Thoracic aorta (tissue), 2 donors: Measurements from ENCODE around the gene TP63. TPM values are rescaled to one million over a fixed set of nuclear protein-coding genes. Genes with fewer than 3 reads are reported as not detected.

Experiments
- ATAC-seq: fragments of 150-250 bp; one replicate; pipeline ENCODE4 v1.8.0; 2017; ENCODE audit warnings: low read depth; ENCODE audit not compliant: insufficient number of reproducible peaks, low FRiP score
- DNase-seq: peaks from one replicate; pipeline ENCODE4 v3.0.0-alpha.2; 2020; ENCODE audit warnings: low spot score
- H3K27ac ChIP-seq, 2 donors: fragments of 200-600 bp; sonication (generic); 1 replicate in 1 of 2; 2 replicates in 1 of 2; pipeline ENCODE4 v1.5.1; 2016; ENCODE audit warnings: mild to moderate bottlenecking in 2 of 2, moderate library complexity in 2 of 2
- H3K27me3 ChIP-seq: fragments of 200-600 bp; sonication (generic); replicated peaks from 2 replicates; pipeline ENCODE4 v1.6.0; 2016; ENCODE audit warnings: mild to moderate bottlenecking; ENCODE audit not compliant: insufficient read depth
- H3K36me3 ChIP-seq: fragments of 200-600 bp; sonication (generic); one replicate; pipeline ENCODE4 v1.5.1; 2016
- H3K4me1 ChIP-seq, 2 donors: fragments of 200-600 bp; sonication (generic); 1 replicate in 1 of 2; 2 replicates in 1 of 2; pipeline versions ENCODE4 v1.5.1 to v1.6.0; 2016; ENCODE audit warnings: low read depth in 2 of 2, mild to moderate bottlenecking in 1 of 2; ENCODE audit not compliant: control insufficient read depth in 1 of 2
- H3K4me3 ChIP-seq: fragments of 200-600 bp; sonication (generic); 2 replicates; pipeline ENCODE4 v1.5.1; 2016; ENCODE audit warnings: mild to moderate bottlenecking
- H3K9me3 ChIP-seq: fragments of 200-600 bp; sonication (generic); 2 replicates; pipeline ENCODE4 v1.5.1; 2016
- total RNA-seq, 2 donors: library from RNA; depleted of rRNA; stranded (reverse); fragments of >200 nt; gene quantifications; one replicate each; pipeline versions ENCODE4 v1.1.0 to v1.2.3, GENCODE V29; 2016
- TF ChIP-seq, protein P1 (sequence below): fragments of 200-600 bp; sonication (generic); IDR thresholded peaks from one replicate; pipeline ENCODE4 v1.5.1; 2019; ENCODE audit warnings: antibody characterized with exemption

The TP63 gene
- total RNA-seq, 2 donors from 2014 or later, result 0.14 to 0.42 TPM

GRCh38 chr3:189779166-189779565, 148.0 kb downstream of the TP63 start:
- ATAC-seq, result no peak
- H3K36me3 ChIP-seq, result no peaks in the 10 kb centered on the region
- no peak overlapping the region for H3K27ac ChIP-seq
- TF ChIP-seq, protein P1, sequence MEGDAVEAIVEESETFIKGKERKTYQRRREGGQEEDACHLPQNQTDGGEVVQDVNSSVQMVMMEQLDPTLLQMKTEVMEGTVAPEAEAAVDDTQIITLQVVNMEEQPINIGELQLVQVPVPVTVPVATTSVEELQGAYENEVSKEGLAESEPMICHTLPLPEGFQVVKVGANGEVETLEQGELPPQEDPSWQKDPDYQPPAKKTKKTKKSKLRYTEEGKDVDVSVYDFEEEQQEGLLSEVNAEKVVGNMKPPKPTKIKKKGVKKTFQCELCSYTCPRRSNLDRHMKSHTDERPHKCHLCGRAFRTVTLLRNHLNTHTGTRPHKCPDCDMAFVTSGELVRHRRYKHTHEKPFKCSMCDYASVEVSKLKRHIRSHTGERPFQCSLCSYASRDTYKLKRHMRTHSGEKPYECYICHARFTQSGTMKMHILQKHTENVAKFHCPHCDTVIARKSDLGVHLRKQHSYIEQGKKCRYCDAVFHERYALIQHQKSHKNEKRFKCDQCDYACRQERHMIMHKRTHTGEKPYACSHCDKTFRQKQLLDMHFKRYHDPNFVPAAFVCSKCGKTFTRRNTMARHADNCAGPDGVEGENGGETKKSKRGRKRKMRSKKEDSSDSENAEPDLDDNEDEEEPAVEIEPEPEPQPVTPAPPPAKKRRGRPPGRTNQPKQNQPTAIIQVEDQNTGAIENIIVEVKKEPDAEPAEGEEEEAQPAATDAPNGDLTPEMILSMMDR, result no peak
- no peak overlapping the region for H3K4me3 ChIP-seq
- DNase-seq, result no peak
- H3K4me1 ChIP-seq, result no peaks in the 10 kb centered on the region
- H3K27me3 ChIP-seq, result no peaks in the 10 kb centered on the region
- H3K9me3 ChIP-seq, result no peaks in the 10 kb centered on the region

- Histone ChIP-seq H3K4me1 (no peaks in the 10 kb centered on the region), H3K9me3 (no peaks in the 10 kb centered on the region), H3K36me3 (no peaks in the 10 kb centered on the region), H3K27ac (no peak overlapping the region), H3K27me3 (no peaks in the 10 kb centered on the region), H3K4me3 (no peak overlapping the region)
- TF ChIP-seq, protein P1, result no peak
- DNase-seq, result no peak
- ATAC-seq, result no peak
Measured at GRCh38 chr3:189780546-189781270, 149.5 kb downstream of the TP63 start.

- no peaks in the 10 kb centered on the region for H3K4me1 ChIP-seq
- ATAC-seq, result no peak
- H3K27ac ChIP-seq, result no peak overlapping the region
- no peaks in the 10 kb centered on the region for H3K27me3 ChIP-seq
- H3K4me3 ChIP-seq, result no peak overlapping the region
- DNase-seq, result no peak
- no peaks in the 10 kb centered on the region for H3K36me3 ChIP-seq
- TF ChIP-seq, protein P1, result no peak
- H3K9me3 ChIP-seq, result no peaks in the 10 kb centered on the region
Measured at GRCh38 chr3:189781415-189781814, 150.2 kb downstream of the TP63 start.

DNA sequence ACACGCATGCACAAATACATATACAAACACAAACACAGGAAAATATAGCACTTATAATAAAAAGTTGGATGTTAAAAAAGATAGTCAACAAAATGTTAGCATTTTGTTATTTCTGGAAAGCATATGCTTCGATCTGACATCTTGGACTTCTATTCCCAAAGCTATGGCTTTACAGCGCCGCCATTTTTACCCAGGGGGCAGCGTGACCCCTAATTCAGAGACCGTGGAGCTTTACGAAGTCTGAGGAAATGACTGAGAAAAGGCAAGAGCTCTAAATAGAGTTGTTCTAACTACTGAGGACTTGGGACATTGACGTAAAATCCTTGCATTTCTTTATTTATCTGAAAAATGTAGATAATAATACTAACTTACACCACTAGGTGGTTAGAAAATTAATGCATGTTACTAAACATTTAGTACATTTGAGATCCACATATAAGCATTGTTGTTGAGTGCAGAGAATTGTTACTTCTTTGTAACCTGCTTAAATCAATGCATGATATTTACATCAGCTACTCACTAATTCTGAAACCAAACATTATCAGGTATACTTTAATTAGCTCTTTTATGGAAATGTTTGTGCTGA, 155.4 kb downstream of the TP63 start:
- DNase-seq (no peak), ATAC-seq (no peak)
- no peak overlapping the region for H3K27ac ChIP-seq
- no peaks in the 10 kb centered on the region for H3K9me3 ChIP-seq
- TF ChIP-seq, protein P1, result no peak
- no peaks in the 10 kb centered on the region for H3K4me1 ChIP-seq
- no peaks in the 10 kb centered on the region for H3K36me3 ChIP-seq
- H3K4me3 ChIP-seq, result no peak overlapping the region
- H3K27me3 ChIP-seq, result no peaks in the 10 kb centered on the region

DNA sequence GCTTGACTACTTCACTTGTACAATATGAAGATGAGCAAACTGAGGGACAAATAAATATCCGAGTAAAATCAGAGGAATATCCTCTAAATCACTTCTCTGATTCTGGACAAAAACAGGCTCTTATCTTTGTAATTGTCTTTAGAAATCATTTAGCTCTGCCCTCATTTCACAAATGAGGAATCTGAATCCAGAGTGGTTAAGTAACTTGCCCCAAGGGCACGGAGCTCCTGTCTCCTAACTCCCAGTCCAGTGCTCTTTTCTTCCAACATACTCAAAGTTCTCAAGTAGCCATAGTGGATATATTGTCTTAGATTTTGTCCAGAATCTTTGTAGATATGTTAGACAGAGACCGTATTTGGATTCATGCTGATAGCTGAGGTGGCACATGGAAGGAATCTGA, 156.0 kb downstream of the TP63 start:
- H3K36me3 ChIP-seq, result no peaks in the 10 kb centered on the region
- no peaks in the 10 kb centered on the region for H3K9me3 ChIP-seq
- ATAC-seq (no peak), DNase-seq (no peak)
- TF ChIP-seq, protein P1, result no peak
- no peaks in the 10 kb centered on the region for H3K27me3 ChIP-seq
- no peak overlapping the region for H3K27ac ChIP-seq
- no peaks in the 10 kb centered on the region for H3K4me1 ChIP-seq
- no peak overlapping the region for H3K4me3 ChIP-seq
